Measurements from ENCODE around the gene GPC6. TPM values are rescaled to one million over a fixed set of nuclear protein-coding genes. Genes with fewer than 3 reads are reported as not detected.

GPC6 gene
- total RNA-seq, 1 experiment from 2014 or later = not detected

GRCh38 chr13:93216122-93216521 lies 10.5 kb upstream of the GPC6 start:
- no peak overlapping the region for H2AFZ ChIP-seq
- H3K36me3 ChIP-seq (ENCODE audit: low read depth) = no peaks in the 10 kb centered on the region
- intact Hi-C loops (cut with micrococcal nuclease; ENCODE audit: unreplicated experiment) = no loop called here
- H3K9me3 ChIP-seq (ENCODE audit: insufficient read depth, low read depth) = no peaks in the 10 kb centered on the region
- H3K27me3 ChIP-seq (ENCODE audit: insufficient read depth, low read depth) = no peaks in the 10 kb centered on the region
- no peaks in the 10 kb centered on the region for H3K79me2 ChIP-seq (ENCODE audit: low read depth)
- H3F3A ChIP-seq (ENCODE audit: insufficient read depth, low read depth) = no peaks in the 10 kb centered on the region
- no peak overlapping the region for H3K4me3 ChIP-seq
- POLR2A ChIA-PET (ENCODE audit: unreplicated experiment) = no interaction called here
- TF ChIP-seq EZH2 (IDR thresholded peaks at IDR 0.05; ENCODE audit: low read depth) (no peak), CTCF (conservative IDR thresholded peaks at IDR 0.05) (no peak)
- CTCF ChIA-PET = no interaction called here
- H3K4me2 ChIP-seq = no peak overlapping the region
- no peak for DNase-seq
- no TSS peak for BruUV-seq (replicated peaks)
- H3K9me2 ChIP-seq (ENCODE audit: insufficient read depth) = no peaks in the 10 kb centered on the region
- no peaks in the 10 kb centered on the region for H3K4me1 ChIP-seq (replicated peaks; ENCODE audit: insufficient read depth)
- no peak overlapping the region for H3K27ac ChIP-seq
- no peaks in the 10 kb centered on the region; the same call in 1 of the 2 replicates for H4K20me1 ChIP-seq (ENCODE audit: insufficient read depth)

GRCh38 chr13:93217721-93218261 lies 8.8 kb upstream of the GPC6 start:
- Histone ChIP-seq H3K79me2 (ENCODE audit: low read depth) (no peaks in the 10 kb centered on the region), H3K4me3 (no peak overlapping the region), H3K9me3 (ENCODE audit: insufficient read depth, low read depth) (no peaks in the 10 kb centered on the region), H3K9me2 (ENCODE audit: insufficient read depth) (no peaks in the 10 kb centered on the region), H3K36me3 (ENCODE audit: low read depth) (no peaks in the 10 kb centered on the region), H3K27me3 (ENCODE audit: insufficient read depth, low read depth) (no peaks in the 10 kb centered on the region), H4K20me1 (ENCODE audit: insufficient read depth) (no peaks in the 10 kb centered on the region), H3K4me2 (no peak overlapping the region), H3K4me1 (replicated peaks; ENCODE audit: insufficient read depth) (no peaks in the 10 kb centered on the region), H3K27ac (no peak overlapping the region), H3F3A (ENCODE audit: insufficient read depth, low read depth) (no peaks in the 10 kb centered on the region), H2AFZ (no peak overlapping the region)
- CTCF ChIA-PET = no interaction called here
- DNase-seq = no peak
- POLR2A ChIA-PET (ENCODE audit: unreplicated experiment) = no interaction called here
- intact Hi-C loops (cut with micrococcal nuclease; ENCODE audit: unreplicated experiment) = no loop called here
- BruUV-seq (replicated peaks) = no TSS peak
- no peak for TF ChIP-seq CTCF (conservative IDR thresholded peaks at IDR 0.05)
- TF ChIP-seq EZH2 (IDR thresholded peaks at IDR 0.05; ENCODE audit: low read depth) = no peak

GRCh38 chr13:93218583-93218982 lies 8.0 kb upstream of the GPC6 start:
- H3K4me2 ChIP-seq = no peak overlapping the region
- H4K20me1 ChIP-seq (ENCODE audit: insufficient read depth) = no peaks in the 10 kb centered on the region
- no peaks in the 10 kb centered on the region for H3F3A ChIP-seq (ENCODE audit: insufficient read depth, low read depth)
- no peak overlapping the region for H2AFZ ChIP-seq
- H3K9me3 ChIP-seq (ENCODE audit: insufficient read depth, low read depth) = no peaks in the 10 kb centered on the region
- no peaks in the 10 kb centered on the region for H3K9me2 ChIP-seq (ENCODE audit: insufficient read depth)
- intact Hi-C loops (cut with micrococcal nuclease; ENCODE audit: unreplicated experiment) = no loop called here
- TF ChIP-seq CTCF (conservative IDR thresholded peaks at IDR 0.05) (no peak), EZH2 (IDR thresholded peaks at IDR 0.05; ENCODE audit: low read depth) (no peak)
- no peak overlapping the region for H3K4me3 ChIP-seq
- H3K36me3 ChIP-seq (ENCODE audit: low read depth) = no peaks in the 10 kb centered on the region
- BruUV-seq (replicated peaks) = no TSS peak
- no peaks in the 10 kb centered on the region for H3K27me3 ChIP-seq (ENCODE audit: insufficient read depth, low read depth)
- ChIA-PET CTCF (no interaction called here), POLR2A (ENCODE audit: unreplicated experiment) (no interaction called here)
- no peaks in the 10 kb centered on the region for H3K79me2 ChIP-seq (ENCODE audit: low read depth)
- H3K27ac ChIP-seq = no peak overlapping the region
- no peaks in the 10 kb centered on the region for H3K4me1 ChIP-seq (replicated peaks; ENCODE audit: insufficient read depth)
- DNase-seq = no peak
